KBM-7 (cell line): ENCODE results near the gene DGKH.

ENCODE experiments used
- DNase-seq: peaks from one replicate; pipeline ENCODE4 v3.0.0-alpha.2; 2015
- in situ Hi-C: fragments of 300-500 bp; cut with MboI; formaldehyde crosslinking; loops from 2 replicates; pipeline ENCODE4 v1.14.3; 2020; ENCODE audit warnings: low sequenced_read_pairs, low pct_unique_long_range_greater_than_20kb, mixed read lengths

The DGKH gene

GRCh38 chr13:42048342-42048683, at the start of gene DGKH:
Gene DGKH (plus strand): TSS chr13:42048648. CDS start chr13:42048774, 126 bp downstream.
- DNase-seq, result peak; percentile 44
- in situ Hi-C loops, result no loop called here

DNA sequence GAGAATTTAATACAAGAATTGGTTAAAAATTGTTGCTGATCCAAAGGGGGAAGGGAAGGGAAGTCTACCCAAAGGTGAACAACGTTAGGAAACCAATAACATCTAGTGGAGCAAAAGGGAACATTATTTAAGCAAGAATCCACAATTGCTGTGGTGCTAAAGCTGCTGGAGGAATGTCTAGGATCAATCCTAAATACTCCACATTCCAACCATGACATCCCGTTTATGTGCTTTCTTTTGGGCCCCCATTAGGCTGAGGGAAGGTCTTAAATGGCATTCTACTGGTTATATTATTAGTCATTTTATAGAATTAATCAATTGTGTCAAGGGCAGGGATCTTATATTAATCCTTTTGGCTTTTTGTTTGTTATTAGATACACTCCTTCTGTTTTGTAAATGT, 47.6 kb upstream of the DGKH start:
- in situ Hi-C loops, result no loop called here
- DNase-seq, result no peak

- in situ Hi-C loops, result no loop called here
- DNase-seq, result no peak
Measured at GRCh38 chr13:42001580-42001979, 46.9 kb upstream of the DGKH start.

DNA sequence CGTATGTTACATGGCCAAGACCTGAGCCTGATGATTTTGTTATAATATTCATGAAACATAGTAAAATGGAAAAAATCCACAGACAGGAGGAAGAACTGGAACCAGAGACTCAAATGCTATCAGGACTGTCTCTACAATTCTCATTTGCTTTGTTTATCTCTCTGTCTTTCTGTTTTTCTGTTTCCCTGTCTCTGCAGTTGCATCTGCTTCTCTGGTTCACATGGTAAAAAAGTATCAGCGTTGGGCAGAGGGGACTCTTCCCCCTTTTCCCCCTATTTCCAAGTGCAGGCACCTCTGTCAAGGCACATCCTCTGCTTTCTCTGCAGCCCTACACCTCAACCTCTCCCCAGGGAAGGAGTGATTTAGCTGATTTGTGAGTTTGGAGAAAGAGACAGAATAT, 46.4 kb upstream of the DGKH start:
- in situ Hi-C loops, result no loop called here
- no peak for DNase-seq

DNA sequence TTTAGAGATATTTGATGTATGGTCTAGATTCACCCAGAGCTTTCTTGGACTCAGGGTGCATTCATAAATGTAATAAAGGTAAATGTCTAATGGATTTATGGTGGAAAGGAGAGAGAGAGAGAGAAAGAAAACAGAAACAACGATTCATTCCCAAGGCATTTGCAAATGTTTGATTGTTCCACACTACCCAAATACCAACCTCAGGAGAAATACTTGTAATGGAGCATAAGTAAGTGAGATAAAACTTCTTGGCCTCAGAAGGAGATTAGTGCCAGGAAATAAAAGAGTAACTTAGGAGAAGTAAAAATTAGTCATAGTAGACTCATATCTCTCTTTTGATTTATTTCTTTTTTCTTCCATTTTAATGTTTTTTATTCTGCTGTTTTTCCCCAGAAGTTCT, 40.6 kb upstream of the DGKH start:
- in situ Hi-C loops, result no loop called here

DNA sequence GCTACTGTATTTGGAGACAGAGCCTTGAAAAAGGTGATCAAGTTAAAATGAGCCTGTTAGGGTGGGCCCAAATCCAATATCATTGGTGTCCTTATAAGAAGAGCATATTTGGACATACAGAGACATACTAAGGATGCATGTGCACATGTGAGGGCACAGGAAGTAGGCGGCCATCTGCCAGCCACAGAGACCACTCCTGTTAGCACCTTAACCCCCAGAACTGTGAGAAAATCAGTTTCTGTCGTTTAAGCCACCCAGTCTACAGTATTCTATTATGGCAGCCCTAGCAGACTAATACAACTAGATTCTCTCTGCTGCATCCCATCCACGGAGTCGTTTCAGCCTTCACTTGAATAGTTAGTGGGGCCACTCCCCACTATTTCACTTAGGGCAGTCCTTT, 39.4 kb upstream of the DGKH start:
- no peak for DNase-seq
- in situ Hi-C loops, result no loop called here

More for the DNA sequence above, 40.6 kb upstream of the DGKH start:
- no peak for DNase-seq

DNA sequence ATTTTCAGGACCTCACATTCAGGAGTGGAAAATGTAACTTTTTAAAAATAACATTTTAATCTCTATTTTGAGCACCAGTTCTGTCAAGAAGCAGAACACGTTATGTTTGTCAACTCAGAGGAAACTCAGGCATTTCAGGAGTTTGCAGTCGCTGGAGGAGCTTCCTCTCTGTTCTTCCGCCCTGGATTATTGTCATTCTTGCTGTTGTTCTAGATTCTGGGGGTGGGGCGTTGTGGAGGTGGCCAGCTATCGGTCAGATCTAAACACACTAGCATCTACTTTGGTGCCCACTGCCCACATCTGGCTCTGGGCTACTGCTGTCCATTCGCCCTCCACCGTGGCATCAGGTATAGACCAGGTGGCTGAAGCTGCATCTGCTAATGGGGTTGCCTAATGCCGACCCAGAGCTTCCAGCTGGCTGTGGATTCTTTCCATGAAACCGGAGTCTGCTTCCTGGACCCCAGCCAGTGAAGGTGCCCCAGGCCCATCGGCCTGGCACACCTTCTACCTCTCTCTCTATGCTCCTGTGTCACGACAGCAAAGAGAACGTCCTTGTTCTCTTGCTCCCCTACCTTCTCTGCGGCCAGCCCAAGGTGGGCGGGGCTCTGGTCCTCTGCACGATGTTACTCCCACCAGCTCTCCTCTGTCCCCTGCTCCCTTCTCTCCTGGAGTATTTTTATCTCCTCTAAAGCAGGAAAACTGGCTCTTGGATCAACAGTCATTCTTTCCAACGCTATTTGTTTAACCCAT, 36.7 kb upstream of the DGKH start:
- DNase-seq, result no peak
- in situ Hi-C loops, result no loop called here

DNA sequence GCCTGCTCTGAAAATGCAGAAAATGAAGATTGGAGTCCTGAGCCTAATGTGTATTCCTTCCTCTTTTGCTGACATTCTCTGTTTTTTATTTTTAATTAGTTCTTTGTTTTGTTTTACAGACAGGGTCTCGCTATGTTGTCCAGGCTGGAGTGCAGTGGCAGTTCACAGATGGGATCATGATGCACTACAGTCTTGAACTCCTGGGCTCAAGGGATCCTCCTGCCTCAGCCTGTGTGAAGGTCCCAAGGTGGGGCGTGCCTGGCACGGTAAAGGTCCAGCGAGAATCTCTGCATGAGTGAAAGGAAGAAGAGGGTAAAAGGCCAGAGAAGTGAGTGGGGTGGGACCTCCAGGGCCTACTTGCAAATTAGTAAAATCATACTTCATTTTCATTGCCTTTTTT, 34.3 kb upstream of the DGKH start:
- in situ Hi-C loops, result no loop called here

GRCh38 chr13:42017264-42017663, 31.2 kb upstream of the DGKH start:
- no peak for DNase-seq
- in situ Hi-C loops, result no loop called here

More for the DNA sequence above, 34.3 kb upstream of the DGKH start:
- DNase-seq, result no peak

- in situ Hi-C loops, result no loop called here
- DNase-seq, result no peak
Measured at GRCh38 chr13:42021851-42022250, 26.6 kb upstream of the DGKH start.

DNA sequence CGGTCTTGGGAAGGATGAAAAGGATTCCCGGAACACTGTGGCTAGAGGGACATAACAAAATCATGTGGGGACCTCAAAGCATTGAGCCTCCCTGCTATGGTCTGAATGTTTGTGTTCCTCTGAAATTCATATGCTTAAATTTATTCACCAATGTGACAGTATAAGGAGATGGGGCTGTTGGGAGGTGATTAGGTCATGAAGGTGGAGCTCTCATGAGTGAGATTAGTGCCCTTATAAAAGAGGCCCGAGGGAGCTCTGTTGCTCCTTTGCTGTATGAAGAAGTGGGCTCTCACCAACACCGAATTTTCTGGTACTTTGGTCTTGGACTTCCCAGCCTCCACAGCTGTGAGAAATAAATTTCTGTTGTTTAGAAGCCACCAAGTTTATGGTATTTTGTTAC, 26.1 kb upstream of the DGKH start:
- in situ Hi-C loops, result no loop called here

DNA sequence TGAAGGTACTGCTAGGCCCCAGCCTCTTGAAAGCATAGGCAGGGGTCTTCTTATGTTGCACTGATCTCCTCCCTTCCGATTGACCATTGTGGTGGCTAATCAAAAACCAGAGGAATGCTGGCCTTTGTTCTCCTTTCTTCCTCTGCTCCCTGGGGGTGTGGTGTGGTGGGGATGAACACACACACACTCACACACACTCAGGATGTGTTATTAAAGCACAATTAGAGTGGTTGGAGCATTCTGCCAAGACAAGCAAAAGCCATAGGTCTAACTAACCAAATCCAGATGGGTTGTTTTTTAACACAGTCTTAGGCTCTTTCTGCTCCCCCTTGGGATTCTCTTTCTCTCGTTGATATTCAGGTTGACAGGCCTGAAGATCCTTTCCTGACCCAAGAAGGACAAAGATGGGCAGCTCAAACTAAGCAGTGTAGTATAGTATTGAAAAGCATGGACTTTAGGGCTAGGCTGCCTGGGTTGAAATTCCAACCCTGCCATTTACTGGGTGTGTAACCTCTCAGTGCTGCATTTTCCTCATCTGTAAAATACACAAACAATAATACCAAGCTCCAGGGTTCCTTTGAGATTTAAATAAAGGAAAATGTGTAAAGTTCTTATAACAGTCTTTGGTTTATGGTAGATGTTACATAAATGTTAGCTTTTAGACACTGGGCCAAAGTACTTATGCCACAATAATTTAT, 25.5 kb upstream of the DGKH start:
- no peak for DNase-seq
- in situ Hi-C loops, result no loop called here

More for the DNA sequence above, 26.1 kb upstream of the DGKH start:
- DNase-seq, result no peak

- DNase-seq, result no peak
- in situ Hi-C loops, result no loop called here
Measured at GRCh38 chr13:42027286-42027685, 21.2 kb upstream of the DGKH start.

DNA sequence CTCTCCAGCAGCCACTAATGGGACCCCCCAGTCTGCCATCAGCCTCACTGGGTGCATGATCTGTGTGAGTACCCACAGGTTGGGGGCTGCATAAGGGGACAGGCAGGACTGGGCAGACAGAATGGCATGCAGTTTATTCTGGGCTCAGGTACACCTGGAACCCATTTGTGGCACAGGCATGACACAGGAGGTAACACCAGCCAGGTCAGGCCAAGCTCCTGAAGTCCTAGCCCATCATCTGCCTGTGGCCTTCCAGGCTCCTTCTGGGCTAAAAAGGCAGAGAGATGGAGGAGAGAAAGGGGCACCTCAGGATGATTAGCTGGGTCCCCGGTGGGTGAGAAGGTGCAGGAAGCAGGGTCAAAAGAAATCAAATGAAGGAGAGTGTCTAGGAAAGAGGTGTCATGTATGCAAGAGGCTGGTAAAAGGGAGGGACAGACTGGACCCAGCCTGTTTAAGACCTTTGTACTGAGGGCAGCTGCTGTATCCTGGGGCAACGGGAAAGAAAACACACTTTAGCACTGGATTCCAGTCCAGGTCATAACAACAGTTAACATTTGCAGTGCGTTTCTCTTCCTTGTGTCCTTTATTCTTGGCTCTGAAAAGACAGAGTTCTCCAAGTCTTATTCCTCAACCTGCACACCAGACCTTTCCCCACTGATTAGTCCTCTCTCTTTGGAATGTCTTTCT, 20.2 kb upstream of the DGKH start:
- DNase-seq, result no peak
- in situ Hi-C loops, result no loop called here

GRCh38 chr13:42035905-42036521, 12.4 kb upstream of the DGKH start:
- no peak for DNase-seq
- in situ Hi-C loops, result no loop called here

GRCh38 chr13:42036711-42037110, 11.7 kb upstream of the DGKH start:
- in situ Hi-C loops, result no loop called here
- DNase-seq, result no peak

- DNase-seq, result no peak
- in situ Hi-C loops, result no loop called here
Measured at GRCh38 chr13:42038661-42039456, 9.6 kb upstream of the DGKH start.

DNA sequence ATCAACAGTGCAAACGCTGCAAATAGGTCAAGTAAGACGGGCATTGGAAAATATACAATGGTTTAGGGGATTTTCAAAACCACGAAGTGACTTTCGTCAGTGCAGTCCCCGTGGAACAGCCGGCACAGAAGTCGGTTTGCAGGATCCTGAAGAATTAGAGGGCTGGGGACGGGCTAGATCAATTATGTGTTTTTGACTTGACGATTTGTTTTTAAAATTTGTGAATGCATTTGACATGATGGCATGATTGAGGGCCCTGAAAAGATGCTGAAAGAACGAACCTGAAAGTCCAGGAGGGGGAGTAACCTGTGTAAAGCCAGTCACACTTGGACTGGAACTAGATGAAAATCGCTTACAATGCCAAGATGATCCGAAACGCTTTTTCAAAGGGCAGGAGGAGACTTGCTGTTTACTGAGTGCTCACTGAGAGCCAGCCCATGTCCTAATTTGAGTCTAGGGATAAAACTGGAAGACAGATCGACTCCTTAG, 8.9 kb upstream of the DGKH start:
- in situ Hi-C loops, result no loop called here
- DNase-seq, result no peak
